OCI-LY1 (cell line): ENCODE measurements around the gene FRMD6.

Source experiments
- EZH2 ChIP-seq: fragments of 200-600 bp; sonication (generic), shearing (Covaris generic); IDR thresholded peaks from 2 replicates; pipeline ENCODE4 v1.8.0; 2017; ENCODE audit warnings: borderline replicate concordance, mixed run types, mild to moderate bottlenecking, antibody characterized with exemption, low read length, moderate library complexity, mixed read lengths
- TF ChIP-seq, protein P1 (sequence below): fragments of 200-600 bp; sonication (generic), shearing (Covaris generic); IDR thresholded peaks from 2 replicates; pipeline ENCODE4 v1.5.1; 2017; ENCODE audit warnings: mild to moderate bottlenecking, antibody characterized with exemption, low read length, moderate library complexity, mixed read lengths

DNA sequence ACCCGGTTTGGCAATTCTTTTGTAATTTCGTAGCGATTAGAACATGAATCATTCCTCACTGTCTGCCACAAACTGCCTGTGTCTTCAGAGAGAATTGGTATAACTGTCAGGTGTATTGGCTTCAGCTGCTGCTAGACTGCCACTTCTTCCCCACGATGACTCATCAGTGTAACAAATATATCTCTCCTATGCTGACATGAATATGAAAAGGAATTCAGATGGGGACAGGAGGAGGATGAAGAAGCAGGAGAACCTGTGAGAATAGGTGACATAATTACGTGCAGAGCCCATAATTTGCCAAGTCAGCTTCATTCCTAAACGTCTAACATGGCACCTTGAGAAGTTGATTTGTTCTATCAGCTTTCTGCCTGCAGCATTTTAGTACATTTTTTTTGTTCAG, 64.9 kb downstream of the FRMD6 start:
- TF ChIP-seq, protein P1, sequence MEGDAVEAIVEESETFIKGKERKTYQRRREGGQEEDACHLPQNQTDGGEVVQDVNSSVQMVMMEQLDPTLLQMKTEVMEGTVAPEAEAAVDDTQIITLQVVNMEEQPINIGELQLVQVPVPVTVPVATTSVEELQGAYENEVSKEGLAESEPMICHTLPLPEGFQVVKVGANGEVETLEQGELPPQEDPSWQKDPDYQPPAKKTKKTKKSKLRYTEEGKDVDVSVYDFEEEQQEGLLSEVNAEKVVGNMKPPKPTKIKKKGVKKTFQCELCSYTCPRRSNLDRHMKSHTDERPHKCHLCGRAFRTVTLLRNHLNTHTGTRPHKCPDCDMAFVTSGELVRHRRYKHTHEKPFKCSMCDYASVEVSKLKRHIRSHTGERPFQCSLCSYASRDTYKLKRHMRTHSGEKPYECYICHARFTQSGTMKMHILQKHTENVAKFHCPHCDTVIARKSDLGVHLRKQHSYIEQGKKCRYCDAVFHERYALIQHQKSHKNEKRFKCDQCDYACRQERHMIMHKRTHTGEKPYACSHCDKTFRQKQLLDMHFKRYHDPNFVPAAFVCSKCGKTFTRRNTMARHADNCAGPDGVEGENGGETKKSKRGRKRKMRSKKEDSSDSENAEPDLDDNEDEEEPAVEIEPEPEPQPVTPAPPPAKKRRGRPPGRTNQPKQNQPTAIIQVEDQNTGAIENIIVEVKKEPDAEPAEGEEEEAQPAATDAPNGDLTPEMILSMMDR: no peak
- no peak for TF ChIP-seq EZH2
